Lower leg skin (tissue), 4 donors: ENCODE data around the gene MAPKAPK2. TPM values are rescaled to one million over a fixed set of nuclear protein-coding genes. Genes with fewer than 3 reads are reported as not detected.

ENCODE experiments used
- DNase-seq, 2 donors: peaks; one replicate each; pipeline ENCODE4 v3.0.0-alpha.2; 2019; ENCODE audit warnings: low spot score in 2 of 2
- H3K4me3 ChIP-seq: fragments of 200-600 bp; sonication (generic); 2 replicates; pipeline ENCODE4 v1.5.1; 2017; ENCODE audit warnings: mild to moderate bottlenecking, low read depth; ENCODE audit not compliant: poor library complexity, severe bottlenecking
- CTCF ChIP-seq, 3 donors: fragments of 450-650 bp; IDR thresholded peaks; one replicate each; pipeline ENCODE4 v1.5.1; 2016; ENCODE audit warnings: antibody characterized with exemption in 3 of 3, mild to moderate bottlenecking in 3 of 3, moderate library complexity in 2 of 3
- POLR2A ChIP-seq, 2 donors: fragments of 450-650 bp; IDR thresholded peaks; one replicate each; pipeline ENCODE4 v1.6.1; 2016 to 2017; ENCODE audit warnings: antibody characterized with exemption in 2 of 2, mild to moderate bottlenecking in 1 of 2, moderate library complexity in 1 of 2
- WGBS, 2 donors: methylation state at CpG; one replicate each; pipeline ENCODE4 v1.1.5; 2018; 5-methylcytosine and 5-hydroxymethylcytosine counted together
- intact Hi-C: fragments of 100-400 bp; cut with DNase I; formaldehyde crosslinking; loops from one replicate; pipeline ENCODE4 v1.15.0; 2023; ENCODE audit warnings: low total_unique reads
- total RNA-seq, 4 donors: library from RNA; depleted of rRNA; stranded (reverse); fragments of >200 nt; gene quantifications; one replicate each; pipeline ENCODE4 v1.1.0, GENCODE V29; 2016

The MAPKAPK2 gene
- total RNA-seq, 4 donors from 2014 or later, result 40.0 to 62.4 (median 52.4) TPM

GRCh38 chr1:206715552-206716158 is 30.9 kb downstream of the MAPKAPK2 start:
- no peak for TF ChIP-seq CTCF (IDR thresholded peaks at IDR 0.05)
- TF ChIP-seq POLR2A (IDR thresholded peaks at IDR 0.05), result no peak
- H3K4me3 ChIP-seq, result no peak overlapping the region
- intact Hi-C loops, result no loop called here
- no peak for DNase-seq
- 87 to 90% methylated on average over 3 of the region's 3 CpGs for WGBS, 2 donors

GRCh38 chr1:206716159-206716869 is 31.6 kb downstream of the MAPKAPK2 start:
- no peak overlapping the region for H3K4me3 ChIP-seq
- intact Hi-C loops, result no loop called here
- no peak for TF ChIP-seq POLR2A (IDR thresholded peaks at IDR 0.05)
- TF ChIP-seq CTCF (IDR thresholded peaks at IDR 0.05), result no peak
- no peak for DNase-seq
- WGBS, 2 donors, result 88 to 91% methylated on average over 11 of the region's 11 CpGs

GRCh38 chr1:206716870-206717673 is 32.4 kb downstream of the MAPKAPK2 start:
- intact Hi-C loops, result no loop called here
- WGBS, 2 donors, result 81 to 86% methylated on average over 8 of the region's 8 CpGs
- TF ChIP-seq CTCF (IDR thresholded peaks at IDR 0.05) (no peak), POLR2A (IDR thresholded peaks at IDR 0.05) (no peak)
- no peak for DNase-seq
- H3K4me3 ChIP-seq, result no peak overlapping the region

- WGBS, 2 donors, result 90 to 94% methylated on average over 1 of the region's 1 CpG
- intact Hi-C loops, result no loop called here
- DNase-seq, result no peak
- TF ChIP-seq POLR2A (IDR thresholded peaks at IDR 0.05) (no peak), CTCF (IDR thresholded peaks at IDR 0.05) (no peak)
- H3K4me3 ChIP-seq, result no peak overlapping the region
Observed at GRCh38 chr1:206717674-206717989, 32.9 kb downstream of the MAPKAPK2 start.

GRCh38 chr1:206719169-206719839 is 34.6 kb downstream of the MAPKAPK2 start:
- intact Hi-C loops, result no loop called here
- DNase-seq, result no peak
- H3K4me3 ChIP-seq, result no peak overlapping the region
- TF ChIP-seq CTCF (IDR thresholded peaks at IDR 0.05) (no peak), POLR2A (IDR thresholded peaks at IDR 0.05) (no peak)
- WGBS, 2 donors, result 70 to 76% methylated on average over 10 of the region's 10 CpGs
